MCF 10A (cell line): ENCODE measurements around the gene CCDC191. TPM values are rescaled to one million over a fixed set of nuclear protein-coding genes. Genes with fewer than 3 reads are reported as not detected.
A peak's percentile ranks its signal among the peaks of the same experiment; 100 is the strongest.

Source experiments
- Bru-seq: library from RNA; stranded (reverse); fragments of 400-500 nt; gene quantifications from one replicate; lab custom pipeline; 2021; lab: Mats Ljungman, UMichigan
- BruChase-seq, 2 experiments: library from RNA; stranded (reverse); fragments of 400-500 nt; gene quantifications; one replicate each; lab custom pipeline; 2021; lab: Mats Ljungman, UMichigan
- BruUV-seq: library from RNA; stranded (reverse); fragments of 400-500 nt; replicated peaks from 2 replicates; lab custom pipeline; 2021; lab: Mats Ljungman, UMichigan
- CTCF ChIA-PET: fragments of 300-600 bp; sonication (Branson Sonifier 250); formaldehyde crosslinking; extraction: SDS; loops from one replicate; lab custom pipeline; 2021; ENCODE audit warnings: antibody characterized with exemption, inconsistent platforms; lab: Yijun Ruan, JAX
- POLR2A ChIA-PET: fragments of 300-600, 350-650 bp; sonication (Branson Sonifier 250); formaldehyde crosslinking; extraction: SDS; loops from one replicate; lab custom pipeline; 2020; ENCODE audit warnings: antibody characterized with exemption, inconsistent platforms; lab: Yijun Ruan, JAX
- DNase-seq: peaks from one replicate; pipeline ENCODE4 v3.0.0-alpha.2; 2018; ENCODE audit not compliant: unreplicated experiment
- H3K27ac Mint-ChIP-seq: one replicate; pipeline ENCODE4 v1.8.0; 2022; ENCODE audit warnings: mild to moderate bottlenecking, low read depth, mixed read lengths; ENCODE audit not compliant: unreplicated experiment
- H3K27me3 Mint-ChIP-seq: one replicate; pipeline ENCODE4 v1.8.0; 2022; ENCODE audit warnings: mixed read lengths; ENCODE audit not compliant: insufficient read depth, unreplicated experiment
- H3K36me3 Mint-ChIP-seq: one replicate; pipeline ENCODE4 v1.8.0; 2022; ENCODE audit warnings: mild to moderate bottlenecking, moderate library complexity, mixed read lengths; ENCODE audit not compliant: insufficient read depth, unreplicated experiment
- H3K4me1 Mint-ChIP-seq: one replicate; pipeline ENCODE4 v1.8.0; 2022; ENCODE audit warnings: mixed read lengths; ENCODE audit not compliant: insufficient read depth, unreplicated experiment
- H3K4me3 Mint-ChIP-seq: one replicate; pipeline ENCODE4 v1.8.0; 2022; ENCODE audit warnings: mild to moderate bottlenecking, moderate library complexity, mixed read lengths; ENCODE audit not compliant: unreplicated experiment
- H3K9me3 Mint-ChIP-seq: one replicate; pipeline ENCODE4 v1.8.0; 2022; ENCODE audit warnings: mixed read lengths; ENCODE audit not compliant: unreplicated experiment
- CTCF ChIP-seq: fragments of 200-600 bp; IDR thresholded peaks from one replicate; pipeline ENCODE4 v1.8.0; 2022; ENCODE audit warnings: antibody characterized with exemption, mild to moderate bottlenecking; ENCODE audit not compliant: unreplicated experiment
- intact Hi-C: fragments of 100-400 bp; cut with micrococcal nuclease; formaldehyde crosslinking; loops from 2 replicates; pipeline ENCODE4 v1.14.1; 2022
- long read RNA-seq: library from polyadenylated mRNA; stranded (forward); transcript quantifications from one replicate; pipeline ENCODE4 v2.0.0, GENCODE V29; 2022
- total RNA-seq: library from RNA; stranded (reverse); gene quantifications from 2 replicates; pipeline ENCODE4 v1.2.3, GENCODE V29; 2022

Gene CCDC191
- total RNA-seq: 3.8 and 5.2 TPM in 2 replicates
- percentile 57 among the genes with signal in this experiment for Bru-seq, nascent RNA
- BruChase-seq, experiment 1, labeled RNA remaining after a 6-hour chase: percentile 59 among the genes with signal in this experiment
- percentile 63 among the genes with signal in this experiment for BruChase-seq, experiment 2, labeled RNA remaining after a 2-hour chase
- long read RNA-seq, partial matches to known transcripts: 1 of 3 reads
- long read RNA-seq, other reads (novel, unspliced or antisense): 2 of 3 reads

- TSS peak; percentile 57 for BruUV-seq
- no peak for TF ChIP-seq CTCF
- POLR2A ChIA-PET: interaction anchor here (0.6 to 1.1 kb wide), 7 partner anchors 15 to 1835 kb away, joined by 3 to 4 read pairs (median 3); no protein-coding TSS in a partner anchor
- CTCF ChIA-PET: interaction anchor here (0.6 to 1.1 kb wide), 3 partner anchors 19 to 211 kb away, joined by 3 to 6 read pairs (median 3); no protein-coding TSS in a partner anchor
- DNase-seq: peak; percentile 99
- intact Hi-C loops: loop anchor here (1.0 to 5.0 kb wide), 2 partner anchors 109 to 219 kb away; partner anchors contain the start of gene GRAMD1C
- Mint-ChIP-seq H3K4me3 (peak within 1 kb of the TSS; percentile 99), H3K9me3 (no peaks in the 10 kb centered on the region), H3K27me3 (no peaks in the 10 kb centered on the region), H3K4me1 (peaks cover 34% of the 10 kb centered on the region), H3K36me3 (peaks cover 15% of the 10 kb centered on the region), H3K27ac (peak within 1 kb of the TSS; percentile 99)
Measured at GRCh38 chr3:114056130-114057010, at the start of gene CCDC191, which contains the start of gene QTRT2. Gene CCDC191 (minus strand): TSS chr3:114056526. CDS start chr3:114056466, 60 bp downstream. Gene QTRT2 (plus strand): TSS chr3:114056737. CDS start chr3:114065258, 8,521 bp downstream.

- no TSS peak for BruUV-seq
- Mint-ChIP-seq H3K27ac (no peak overlapping the region), H3K4me3 (no peak overlapping the region), H3K27me3 (peaks cover 4% of the 10 kb centered on the region), H3K36me3 (no peaks in the 10 kb centered on the region), H3K4me1 (no peaks in the 10 kb centered on the region), H3K9me3 (no peaks in the 10 kb centered on the region)
- no peak for TF ChIP-seq CTCF
- POLR2A ChIA-PET: no interaction called here
- DNase-seq: no peak
- intact Hi-C loops: no loop called here
- CTCF ChIA-PET: interaction anchor here (0.6 to 1.3 kb wide), 3 partner anchors 9 to 196 kb away, joined by 3 read pairs; no protein-coding TSS in a partner anchor
Measured at GRCh38 chr3:114104414-114104813, 48.1 kb upstream of the CCDC191 start.

- no peak for DNase-seq
- no peaks in the 10 kb centered on the region for H3K36me3 Mint-ChIP-seq
- H3K27me3 Mint-ChIP-seq: no peaks in the 10 kb centered on the region
- H3K4me3 Mint-ChIP-seq: no peak overlapping the region
- no peaks in the 10 kb centered on the region for H3K9me3 Mint-ChIP-seq
- no peak overlapping the region for H3K27ac Mint-ChIP-seq
- no TSS peak for BruUV-seq
- ChIA-PET CTCF (no interaction called here), POLR2A (no interaction called here)
- intact Hi-C loops: no loop called here
- no peaks in the 10 kb centered on the region for H3K4me1 Mint-ChIP-seq
- TF ChIP-seq CTCF: no peak
Measured at GRCh38 chr3:114103858-114104257, 47.5 kb upstream of the CCDC191 start.

GRCh38 chr3:114103181-114103580 is 46.9 kb upstream of the CCDC191 start:
- no peaks in the 10 kb centered on the region for H3K27me3 Mint-ChIP-seq
- no peaks in the 10 kb centered on the region for H3K4me1 Mint-ChIP-seq
- H3K9me3 Mint-ChIP-seq: no peaks in the 10 kb centered on the region
- no peaks in the 10 kb centered on the region for H3K36me3 Mint-ChIP-seq
- intact Hi-C loops: no loop called here
- no peak for DNase-seq
- ChIA-PET POLR2A (no interaction called here), CTCF (no interaction called here)
- H3K27ac Mint-ChIP-seq: no peak overlapping the region
- no peak overlapping the region for H3K4me3 Mint-ChIP-seq
- BruUV-seq: no TSS peak
- TF ChIP-seq CTCF: no peak
